A673 (cell line): ENCODE results near the gene SPNS2. TPM values are rescaled to one million over a fixed set of nuclear protein-coding genes. Genes with fewer than 3 reads are reported as not detected.

ENCODE experiments used
- BruUV-seq: library from RNA; stranded (reverse); fragments of 400-500 nt; replicated peaks from 2 replicates; lab custom pipeline; 2021; lab: Mats Ljungman, UMichigan
- CTCF ChIA-PET: fragments of 300-600 bp; sonication (Branson Sonifier 250); formaldehyde crosslinking; loops from one replicate; lab custom pipeline; 2022; ENCODE audit warnings: antibody characterized with exemption; lab: Charles Lee
- POLR2A ChIA-PET: fragments of 300-600 bp; sonication (Branson Sonifier 250); formaldehyde crosslinking; loops from one replicate; lab custom pipeline; 2022; ENCODE audit warnings: antibody characterized with exemption; ENCODE audit not compliant: low non-redundant PET; lab: Charles Lee
- DNase-seq: peaks from one replicate; pipeline ENCODE4 v3.0.0-alpha.2; 2015; ENCODE audit warnings: low spot score
- H3K27ac ChIP-seq: fragments of 200-600 bp; sonication (generic); 2 replicates; pipeline ENCODE4 v1.5.1; 2016; ENCODE audit warnings: mixed run types, low read depth, mild to moderate bottlenecking, mixed read lengths, antibody characterized with exemption, low read length; ENCODE audit not compliant: poor library complexity, severe bottlenecking
- H3K27me3 ChIP-seq: fragments of 200-600 bp; sonication (generic); replicated peaks from 2 replicates; pipeline ENCODE4 v1.6.1; 2017; ENCODE audit warnings: mixed run types, low read depth, mild to moderate bottlenecking, mixed read lengths, antibody characterized with exemption, low read length; ENCODE audit not compliant: insufficient read depth, poor library complexity
- H3K36me3 ChIP-seq: fragments of 200-600 bp; sonication (generic); 2 replicates; pipeline ENCODE4 v1.6.1; 2016; ENCODE audit warnings: mixed run types, mild to moderate bottlenecking, mixed read lengths, antibody characterized with exemption, low read length; ENCODE audit not compliant: insufficient read depth, poor library complexity, severe bottlenecking
- H3K4me1 ChIP-seq: fragments of 200-600 bp; sonication (generic); 2 replicates; pipeline ENCODE4 v1.6.1; 2017; ENCODE audit warnings: mixed run types, mild to moderate bottlenecking, mixed read lengths, antibody characterized with exemption, low read length; ENCODE audit not compliant: insufficient read depth, poor library complexity, severe bottlenecking
- H3K4me3 ChIP-seq: fragments of 200-600 bp; sonication (generic); 2 replicates; pipeline ENCODE4 v1.5.1; 2016; ENCODE audit warnings: low read depth, mixed run types, mild to moderate bottlenecking, mixed read lengths, low read length; ENCODE audit not compliant: poor library complexity, severe bottlenecking
- H3K9me3 ChIP-seq: fragments of 200-600 bp; sonication (generic); 2 replicates; pipeline ENCODE4 v1.6.1; 2016; ENCODE audit warnings: mixed run types, low read depth, mild to moderate bottlenecking, mixed read lengths, antibody characterized with exemption, low read length; ENCODE audit not compliant: poor library complexity, severe bottlenecking
- CTCF ChIP-seq: fragments of 300-800, 200-600 bp; sonication (generic); conservative IDR thresholded peaks from 2 replicates; pipeline ENCODE4 v1.5.1; 2017; ENCODE audit warnings: low read depth, mild to moderate bottlenecking, antibody characterized with exemption, low read length, moderate library complexity, mixed read lengths
- EZH2 ChIP-seq: fragments of 200-600 bp; sonication (generic); IDR thresholded peaks from 2 replicates; pipeline ENCODE4 v1.6.1; 2017; ENCODE audit warnings: borderline replicate concordance, low read depth, mild to moderate bottlenecking, mixed read lengths, antibody characterized with exemption, low read length; ENCODE audit not compliant: poor library complexity, severe bottlenecking
- intact Hi-C: fragments of 100-400 bp; cut with micrococcal nuclease; formaldehyde crosslinking; loops from one replicate; pipeline ENCODE4 v1.10.0; 2022; ENCODE audit not compliant: unreplicated experiment
- total RNA-seq: library from RNA; stranded (reverse); gene quantifications from 2 replicates; pipeline ENCODE4 v1.2.3, GENCODE V29; 2021

Gene SPNS2
- total RNA-seq, 1 experiment from 2014 or later, result not detected

- Histone ChIP-seq H3K36me3 (no peaks in the 10 kb centered on the region), H3K9me3 (no peaks in the 10 kb centered on the region), H3K27ac (no peak overlapping the region), H3K4me1 (no peaks in the 10 kb centered on the region), H3K4me3 (no peak overlapping the region), H3K27me3 (no peaks in the 10 kb centered on the region)
- TF ChIP-seq CTCF (no peak), EZH2 (no peak)
- DNase-seq, result no peak
- ChIA-PET POLR2A (no interaction called here), CTCF (interaction anchor here (0.7 kb wide), 1 partner anchor 17 kb away, joined by 3 read pairs; the partner anchor contains the start of gene SPNS2)
- intact Hi-C loops, result no loop called here
- BruUV-seq, result no TSS peak
Measured at GRCh38 chr17:4515501-4515900, 16.8 kb downstream of the SPNS2 start.

GRCh38 chr17:4516735-4517134 lies 18.1 kb downstream of the SPNS2 start:
- ChIA-PET CTCF (no interaction called here), POLR2A (no interaction called here)
- no peak overlapping the region for H3K27ac ChIP-seq
- no peak for DNase-seq
- H3K9me3 ChIP-seq, result no peaks in the 10 kb centered on the region
- H3K4me3 ChIP-seq, result no peak overlapping the region
- H3K4me1 ChIP-seq, result no peaks in the 10 kb centered on the region
- no peaks in the 10 kb centered on the region for H3K36me3 ChIP-seq
- no TSS peak for BruUV-seq
- intact Hi-C loops, result no loop called here
- TF ChIP-seq EZH2 (no peak), CTCF (no peak)
- no peaks in the 10 kb centered on the region for H3K27me3 ChIP-seq

GRCh38 chr17:4518901-4519300 lies 20.2 kb downstream of the SPNS2 start:
- TF ChIP-seq EZH2 (no peak), CTCF (no peak)
- CTCF ChIA-PET, result interaction anchor here (0.6 kb wide), 1 partner anchor 46 kb away, joined by 3 read pairs; no protein-coding TSS in a partner anchor
- BruUV-seq, result no TSS peak
- intact Hi-C loops, result no loop called here
- Histone ChIP-seq H3K27me3 (no peaks in the 10 kb centered on the region), H3K4me3 (no peak overlapping the region), H3K36me3 (no peaks in the 10 kb centered on the region), H3K4me1 (no peaks in the 10 kb centered on the region), H3K27ac (no peak overlapping the region), H3K9me3 (no peaks in the 10 kb centered on the region)
- no peak for DNase-seq
- POLR2A ChIA-PET, result no interaction called here
